Left lobe of liver (tissue), 2 donors: ENCODE measurements around the gene ETFA. TPM values are rescaled to one million over a fixed set of nuclear protein-coding genes. Genes with fewer than 3 reads are reported as not detected.

ENCODE experiments used
- ATAC-seq: fragments of 200-7000 bp; cut with Tn5 transposase; one replicate; pipeline ENCODE4 v1.9.1; 2020; ENCODE audit warnings: mild to moderate bottlenecking, moderate library complexity
- DNase-seq: peaks from one replicate; pipeline ENCODE4 v3.0.0-alpha.2; 2020; ENCODE audit warnings: low spot score
- total RNA-seq: library from RNA; stranded (reverse); gene quantifications from one replicate; pipeline ENCODE4 v1.2.1, GENCODE V29; 2021
- donor health status: DM: no; HTN: no; CAD: no; lungs with moderate emphysema.
- donor health status: DM: no; HTN: yes; CAD: no.

Gene ETFA
- total RNA-seq, 1 donor from 2014 or later = 291 TPM

DNA sequence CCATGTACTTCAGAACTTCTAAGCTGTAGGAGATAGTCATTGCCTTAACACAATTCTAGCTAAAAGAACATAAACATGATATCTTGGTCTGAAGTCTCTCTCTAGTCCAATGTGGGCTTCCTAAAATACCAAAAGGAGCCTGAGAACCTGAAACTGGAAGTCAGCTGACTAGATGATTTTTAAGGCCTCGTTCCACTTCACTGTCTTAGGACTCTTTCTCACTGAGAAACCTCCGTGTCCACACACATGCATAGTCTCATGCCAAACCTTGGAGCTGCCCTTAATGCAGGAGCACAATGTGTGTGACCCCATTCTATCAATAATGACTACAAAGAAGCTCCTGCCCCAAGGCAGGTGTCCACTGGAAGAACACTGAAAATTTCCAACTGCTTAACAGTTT, 87.7 kb downstream of the ETFA start:
- no peak for DNase-seq
- ATAC-seq = no peak

DNA sequence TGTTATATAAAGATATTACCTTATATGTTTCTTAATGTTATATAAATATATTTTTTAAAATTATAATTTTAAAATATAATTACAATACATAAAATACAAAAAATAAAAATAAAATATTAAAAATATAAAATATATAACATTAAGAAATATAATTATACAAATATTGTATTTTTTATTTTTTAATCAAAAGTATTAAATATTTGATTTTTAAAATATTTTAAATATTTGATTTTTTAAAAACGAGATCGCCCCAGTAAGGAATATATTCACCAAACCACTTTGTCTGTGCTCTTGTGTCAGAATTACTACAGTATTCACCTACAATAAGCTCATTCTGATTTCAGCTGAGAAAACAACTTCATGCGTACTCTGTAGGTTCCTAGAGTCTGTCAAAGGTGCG, 89.1 kb downstream of the ETFA start:
- DNase-seq (no peak), ATAC-seq (no peak)

DNA sequence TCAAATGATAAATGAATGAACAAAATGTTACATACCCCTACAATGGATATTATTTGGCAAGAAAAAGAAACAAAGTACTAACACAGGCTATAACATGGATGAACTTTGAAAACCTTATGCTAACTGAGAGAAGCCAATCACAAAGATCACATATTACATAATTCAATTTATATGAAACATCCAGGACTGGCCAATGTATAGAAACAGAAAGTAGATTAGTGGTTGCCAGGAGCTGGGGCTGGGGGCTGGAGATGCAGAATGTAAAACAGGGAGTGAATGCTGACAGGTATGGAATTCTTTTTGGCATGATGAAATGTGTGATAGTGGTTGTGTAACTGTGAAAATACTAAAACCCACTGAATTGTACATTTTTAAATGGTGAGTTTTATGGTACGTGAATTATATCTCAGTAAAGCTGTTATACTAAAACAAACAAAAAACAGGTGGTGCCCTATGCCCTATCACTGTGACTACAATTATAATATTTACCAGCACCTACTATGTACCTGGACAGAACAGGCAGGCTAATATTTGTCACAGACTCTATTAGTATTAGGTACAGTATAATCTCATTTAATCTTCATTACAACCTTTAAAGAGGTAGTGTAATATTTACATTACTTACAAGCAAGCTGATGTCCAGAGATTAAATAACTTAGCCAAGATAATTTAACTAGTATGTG, 90.0 kb downstream of the ETFA start:
- ATAC-seq (no peak), DNase-seq (no peak)

DNA sequence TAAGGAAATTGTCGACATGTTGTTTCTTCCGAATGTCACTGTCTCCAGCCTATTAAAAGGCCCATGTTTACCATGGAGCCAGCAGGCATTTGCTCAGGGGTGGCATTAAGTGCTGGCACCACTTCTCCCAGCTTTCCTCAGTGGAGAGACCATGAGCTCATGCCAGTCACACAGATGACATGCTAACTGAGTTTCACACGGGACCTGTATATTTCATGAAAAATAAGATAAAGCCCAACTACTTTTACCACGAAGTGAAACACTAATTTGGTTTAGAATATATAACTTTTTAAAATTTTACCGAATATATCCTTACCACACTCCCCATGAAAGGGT, 93.4 kb downstream of the ETFA start:
- DNase-seq (no peak), ATAC-seq (no peak)

DNA sequence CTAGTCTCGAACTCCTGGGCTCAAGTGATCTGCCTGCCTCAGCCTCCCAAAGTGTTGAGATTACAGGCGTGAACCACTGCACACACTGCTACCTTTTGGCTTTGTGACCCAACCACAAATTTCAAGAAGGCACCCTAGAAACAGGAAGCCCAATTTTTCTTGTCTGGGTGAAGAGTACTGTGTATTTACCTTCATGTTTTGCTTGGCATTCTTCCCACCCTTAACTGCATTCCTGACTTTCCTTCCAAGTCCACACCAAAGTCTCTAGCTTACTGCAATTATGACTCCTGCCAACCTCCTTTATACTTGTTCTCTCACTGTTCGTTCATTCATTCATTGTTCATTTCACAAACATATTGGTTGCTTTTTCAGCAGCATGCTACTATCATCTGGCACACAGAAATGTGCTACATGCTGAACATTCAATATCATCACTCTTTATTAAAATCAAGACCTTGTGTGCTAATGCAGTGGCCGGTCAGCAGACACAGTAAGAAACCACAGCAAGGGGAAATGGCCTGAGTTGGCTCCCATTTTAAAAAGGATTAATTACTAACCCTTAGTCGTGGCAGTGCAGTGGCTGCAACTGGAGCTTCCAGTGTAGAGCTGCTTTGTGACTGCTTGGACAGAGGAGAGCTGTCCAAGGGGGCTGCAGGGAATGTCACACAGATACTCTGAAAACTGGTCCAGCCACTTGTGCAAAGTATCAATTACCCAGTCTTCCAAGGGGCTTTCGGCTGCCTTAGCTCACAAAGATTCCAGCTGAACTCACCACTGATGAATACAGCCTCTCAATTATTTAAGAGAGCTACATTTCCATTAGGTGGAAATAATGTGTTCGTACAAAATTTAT, 94.0 kb downstream of the ETFA start:
- no peak for DNase-seq
- no peak for ATAC-seq

DNA sequence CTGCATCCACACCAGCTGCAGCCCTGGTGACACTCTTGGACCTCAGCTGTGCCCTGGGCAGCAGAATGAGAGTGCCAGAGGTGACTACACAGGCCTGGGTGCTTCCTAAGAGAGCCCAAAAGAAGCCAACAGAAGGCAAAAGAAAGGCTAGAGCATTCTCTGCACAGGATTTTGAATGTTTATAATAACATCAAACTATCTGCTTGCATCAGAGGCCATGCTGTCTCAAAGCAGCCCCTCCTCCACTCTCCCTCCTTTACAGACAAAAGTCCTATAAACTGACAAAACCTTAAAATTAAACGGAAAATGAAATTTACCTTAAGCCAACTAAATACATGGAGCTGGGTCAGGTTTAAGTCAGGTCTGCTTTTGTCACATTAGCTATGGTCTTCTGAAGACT, 95.6 kb downstream of the ETFA start:
- no peak for ATAC-seq
- DNase-seq = no peak

DNA sequence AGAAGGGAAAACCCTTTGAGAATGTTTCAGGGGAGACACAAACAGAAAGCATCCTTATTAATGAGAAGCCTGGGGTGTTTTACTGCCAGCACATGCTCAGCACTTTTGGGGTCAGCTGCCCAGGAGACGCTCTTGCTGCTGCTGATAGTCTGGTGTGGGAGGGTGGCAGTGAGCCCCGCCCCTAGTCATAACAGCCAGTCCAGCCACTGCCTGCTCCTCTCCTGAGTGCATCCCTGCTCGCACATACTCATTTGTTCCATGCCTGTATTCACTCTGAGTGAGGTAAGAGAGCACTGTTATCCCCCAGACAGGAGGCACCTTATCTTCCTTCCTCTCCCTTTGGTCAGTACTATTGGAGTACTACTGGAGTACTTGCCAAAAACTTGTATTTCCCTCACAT, 101.3 kb downstream of the ETFA start:
- no peak for DNase-seq
- ATAC-seq = no peak

DNA sequence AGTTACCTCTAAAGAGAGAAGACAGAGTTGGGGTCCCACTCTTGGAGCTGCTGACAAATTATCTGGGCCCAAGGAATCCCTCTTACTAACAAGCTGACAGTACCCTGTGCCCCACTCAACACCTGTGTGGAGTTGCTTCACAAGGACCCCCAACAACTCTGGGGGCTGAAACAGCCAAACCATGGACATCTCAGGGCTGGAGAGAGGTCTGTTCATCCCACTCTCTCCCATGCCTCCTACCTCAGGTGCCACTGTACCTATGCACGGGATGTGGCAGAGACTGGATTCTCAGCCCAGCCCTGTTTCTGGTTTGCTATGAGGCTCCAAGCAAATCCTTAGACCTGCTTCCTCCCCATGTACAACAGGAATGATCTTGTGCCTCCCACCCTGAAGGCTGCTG, 101.7 kb downstream of the ETFA start:
- DNase-seq = no peak
- ATAC-seq = no peak

DNA sequence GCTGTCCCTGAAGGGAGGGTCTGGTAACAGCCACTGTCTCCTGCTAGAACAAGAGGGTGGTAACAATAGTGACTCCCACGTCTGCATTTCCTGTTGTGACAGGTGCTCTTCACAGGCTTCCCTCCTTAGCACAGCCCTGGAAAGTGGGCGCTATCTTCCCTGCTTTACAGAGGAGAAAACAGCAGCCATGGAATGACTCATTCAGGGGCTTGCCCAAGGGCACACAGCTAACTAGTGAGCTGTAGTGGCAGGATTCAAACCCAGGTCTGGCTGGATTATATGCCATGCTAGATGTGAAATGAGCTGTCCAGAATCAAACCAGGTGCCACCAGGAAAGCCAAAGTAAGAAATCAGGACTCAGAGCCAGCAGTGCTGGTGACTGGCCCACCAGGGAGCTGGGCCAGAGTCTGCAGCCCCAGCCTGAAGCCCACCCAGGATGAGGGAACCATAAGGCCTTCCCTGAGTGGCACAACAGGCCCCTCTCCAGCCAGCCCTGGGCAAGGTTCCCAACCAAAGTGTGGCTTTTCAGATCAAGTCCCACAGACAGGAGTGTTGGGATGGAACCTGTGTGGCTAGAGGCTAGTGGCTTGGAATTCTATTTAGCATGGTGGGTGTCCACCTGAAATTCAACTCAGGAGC, 102.4 kb downstream of the ETFA start:
- DNase-seq = no peak
- no peak for ATAC-seq

DNA sequence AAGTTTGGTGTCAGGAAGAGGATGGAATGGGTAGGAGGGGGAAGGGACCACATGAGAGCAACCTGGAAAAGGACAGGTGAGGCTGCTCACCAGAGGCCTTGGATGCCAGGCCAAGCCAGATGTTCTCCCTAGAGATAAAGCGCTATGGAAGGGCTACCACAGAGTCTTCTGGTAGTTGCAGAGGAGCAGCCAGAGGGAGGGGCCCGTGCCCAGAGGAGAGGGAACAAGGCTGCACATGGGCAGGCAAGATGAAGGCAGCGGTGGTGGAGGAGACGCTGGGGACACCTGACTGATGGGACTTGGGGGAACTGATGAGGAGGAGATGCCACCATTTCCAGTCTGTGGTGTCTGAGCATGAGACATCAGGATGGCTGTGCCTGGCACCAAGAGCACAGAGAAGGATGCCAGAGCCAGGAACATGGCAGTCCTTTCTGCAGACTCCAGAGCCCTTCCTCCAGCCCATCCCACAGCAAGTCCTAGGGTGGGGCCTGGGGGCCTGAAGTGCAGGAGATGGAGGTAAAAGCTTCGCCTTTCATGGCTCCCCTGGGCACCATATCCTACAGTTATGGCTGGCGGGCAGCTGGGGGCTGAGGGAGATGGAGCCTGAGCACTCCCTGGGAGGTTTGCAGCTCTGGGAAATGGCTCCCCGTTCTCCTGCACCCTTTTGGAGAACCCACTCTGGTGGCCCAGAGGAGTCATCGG, 103.0 kb downstream of the ETFA start:
- ATAC-seq (no peak), DNase-seq (no peak)

DNA sequence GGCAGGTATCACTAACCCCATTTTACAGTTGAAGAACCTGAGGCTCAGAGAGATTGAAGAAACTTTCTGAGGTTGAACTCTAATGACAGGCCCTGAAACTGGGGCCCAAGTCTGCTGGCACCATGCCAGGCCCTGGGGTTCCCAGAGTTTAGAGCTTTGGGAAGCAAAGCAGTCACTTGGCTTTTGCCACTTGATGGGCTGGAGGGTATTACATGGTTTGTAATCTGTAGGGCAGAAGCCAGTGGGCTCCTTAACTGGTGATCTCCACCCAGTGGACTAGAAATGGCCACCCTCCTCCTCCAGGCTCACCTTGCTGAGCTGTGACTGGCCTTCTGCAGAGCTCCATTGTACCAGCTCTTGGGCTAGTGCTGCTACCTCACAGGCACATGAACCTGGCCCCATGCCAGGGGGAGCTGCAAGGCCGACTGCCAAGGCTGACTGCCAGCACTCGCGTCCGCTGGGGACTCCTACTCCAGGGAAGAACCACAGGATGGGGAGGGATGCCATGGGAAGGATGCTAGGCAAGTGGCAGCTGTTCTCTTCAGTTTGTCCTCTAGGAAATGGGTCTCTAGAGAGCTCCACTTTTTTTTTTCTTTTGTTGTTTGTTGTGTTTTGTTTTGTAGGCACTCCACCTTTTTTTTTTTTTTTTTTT, 104.8 kb downstream of the ETFA start:
- peak; percentile 88 for DNase-seq
- peak; percentile 80 for ATAC-seq

DNA sequence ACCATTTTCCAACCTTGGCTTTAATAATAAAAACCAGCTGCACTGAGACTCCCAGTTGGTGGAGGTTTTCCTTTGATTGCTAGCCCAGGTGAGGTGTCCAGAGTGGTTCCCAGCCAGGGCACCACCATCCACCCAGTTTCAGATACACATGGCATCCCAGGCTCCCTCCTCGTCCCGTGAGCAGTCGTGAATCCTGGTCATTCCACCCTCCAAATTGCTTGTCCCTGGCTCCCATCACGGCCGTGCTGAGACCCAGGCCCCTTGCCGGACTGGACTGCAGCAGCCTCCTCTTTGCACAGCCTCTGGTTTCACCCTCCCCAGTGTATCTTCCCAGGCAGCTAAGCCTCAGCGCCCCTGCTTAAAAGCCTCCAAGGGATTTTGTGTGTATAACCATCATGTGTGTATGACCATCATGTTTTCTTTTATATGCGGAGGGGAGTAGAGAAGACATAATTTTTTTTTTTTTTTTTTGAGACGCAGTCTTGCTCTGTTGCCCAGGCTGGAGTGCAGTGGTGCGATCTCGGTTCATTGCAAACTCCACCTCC, 106.3 kb downstream of the ETFA start:
- ATAC-seq (no peak), DNase-seq (no peak)

DNA sequence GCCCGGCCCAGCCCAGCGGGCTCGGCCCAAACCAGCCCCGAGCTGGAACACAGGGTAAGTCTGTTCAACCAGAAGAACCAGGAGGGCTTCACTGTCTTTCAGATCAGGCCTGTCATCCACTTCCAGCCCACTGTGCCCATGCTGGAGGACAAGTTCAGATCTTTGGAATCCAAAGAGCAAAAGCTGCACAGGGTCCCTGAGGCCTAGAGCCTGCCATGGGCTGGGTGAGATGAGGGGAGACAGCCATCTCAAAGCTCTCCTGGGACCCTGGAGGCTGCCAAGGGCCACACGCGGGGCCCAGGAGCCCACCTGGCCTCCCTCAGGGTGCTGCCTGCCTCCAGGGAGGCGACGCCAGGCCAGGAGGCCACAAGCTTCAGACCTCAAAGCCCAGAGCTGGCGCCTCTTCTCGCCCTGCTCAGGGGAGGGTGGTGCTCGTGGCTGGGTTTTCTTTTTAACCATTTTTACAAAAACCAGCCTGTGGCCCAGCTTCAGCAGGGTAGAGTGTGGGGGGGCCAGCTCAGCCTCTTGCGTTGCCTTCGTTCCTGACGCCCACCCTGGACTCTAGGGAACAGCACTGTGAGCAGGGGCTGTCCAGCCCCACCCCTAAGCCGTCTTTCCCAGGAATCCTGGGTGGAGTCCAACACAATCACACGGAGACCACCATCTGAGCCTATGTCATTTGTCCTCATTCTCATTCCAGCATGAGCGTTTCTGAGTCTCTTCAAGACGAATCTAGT, 107.0 kb downstream of the ETFA start:
- ATAC-seq (no peak), DNase-seq (no peak)

DNA sequence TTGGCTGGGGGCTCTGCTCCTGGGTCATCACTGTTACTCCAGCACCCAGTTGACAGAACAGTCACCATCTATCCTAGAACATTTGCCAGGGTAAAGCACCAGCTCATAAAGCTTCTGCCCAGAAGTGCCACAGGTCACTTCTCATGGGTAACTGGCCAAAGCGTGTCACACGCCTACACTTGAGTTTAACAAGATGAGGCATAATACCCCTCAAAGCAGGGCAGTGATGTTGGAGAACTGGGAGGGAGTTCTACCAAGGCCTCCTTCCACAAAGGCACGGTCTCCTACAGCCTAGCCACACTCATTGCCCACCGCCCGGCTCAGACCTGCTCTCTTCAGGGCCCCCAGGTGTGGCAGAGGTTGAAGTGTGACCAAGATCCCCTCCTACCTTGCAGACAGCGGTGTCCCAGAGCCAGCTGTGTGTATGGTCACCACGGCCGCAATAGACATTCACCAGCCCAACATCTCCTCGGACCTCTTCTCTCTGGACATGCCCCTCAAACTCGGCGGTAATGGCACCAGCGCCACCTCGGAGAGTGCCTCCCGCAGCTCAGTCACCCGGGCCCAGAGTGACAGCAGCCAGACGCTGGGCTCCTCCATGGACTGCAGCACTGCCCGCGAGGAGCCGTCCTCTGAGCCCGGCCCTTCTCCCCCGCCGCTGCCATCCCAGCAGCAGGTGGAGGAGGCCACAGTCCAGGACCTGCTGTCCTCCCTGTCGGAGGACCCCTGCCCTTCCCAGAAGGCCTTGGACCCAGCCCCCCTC, 107.7 kb downstream of the ETFA start:
- ATAC-seq (no peak), DNase-seq (no peak)

DNA sequence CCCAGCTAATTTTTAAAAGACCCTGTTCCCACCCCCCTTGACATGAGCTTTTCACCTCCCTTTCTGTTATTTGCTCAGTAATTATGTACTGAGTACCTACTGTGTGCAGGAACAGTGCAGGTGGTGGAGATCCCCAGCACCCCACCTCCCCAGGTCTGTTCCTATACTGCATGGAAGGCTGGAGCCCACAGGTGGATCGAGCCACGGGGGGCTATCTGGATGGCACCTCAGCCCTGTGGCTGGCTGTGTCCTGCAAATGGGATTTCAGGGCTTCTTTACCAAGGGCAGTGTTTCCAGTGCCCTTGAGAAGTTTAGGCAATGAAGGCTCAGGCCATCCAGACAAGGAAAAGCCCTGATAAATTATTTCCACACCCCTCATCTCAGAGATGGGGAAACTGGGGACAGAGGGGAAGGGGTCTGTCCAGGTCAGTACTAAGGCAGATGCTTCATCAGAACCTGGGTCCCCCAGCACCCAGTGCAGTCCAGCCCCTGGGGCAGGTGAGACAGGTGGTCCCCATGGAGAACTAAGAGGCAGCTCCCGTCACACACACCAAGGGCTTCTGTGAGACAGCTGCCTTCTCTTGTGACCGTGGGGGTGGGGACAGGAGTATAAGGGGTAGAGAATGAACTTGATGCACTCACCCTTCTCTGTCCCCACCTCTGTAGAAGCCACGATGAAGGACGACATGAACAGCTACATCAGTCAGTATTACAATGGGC, 109.6 kb downstream of the ETFA start:
- ATAC-seq (no peak), DNase-seq (no peak)

DNA sequence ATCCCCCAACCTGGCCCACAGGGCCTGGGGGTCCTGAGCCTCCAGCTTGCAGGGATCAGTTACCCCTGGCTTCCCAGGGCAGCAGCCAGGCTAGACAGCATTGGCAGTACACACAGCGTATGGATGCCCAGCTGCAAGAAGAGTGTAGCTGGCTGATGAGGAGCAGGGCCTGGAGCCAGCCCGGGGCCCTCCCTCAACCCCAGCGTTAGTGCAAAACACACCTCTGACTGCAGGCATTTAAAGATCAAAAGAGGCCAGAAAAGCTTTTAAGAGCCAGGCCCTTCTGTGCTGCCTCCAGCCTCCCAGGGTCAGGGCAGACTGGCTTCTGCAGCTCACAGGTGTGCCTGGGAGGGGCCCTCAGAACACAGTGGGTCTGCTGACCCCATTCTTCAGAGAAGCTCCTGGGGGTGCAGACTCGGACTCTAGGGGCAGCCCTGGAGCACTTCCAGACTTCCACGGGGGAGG, 110.6 kb downstream of the ETFA start:
- DNase-seq (no peak), ATAC-seq (no peak)

DNA sequence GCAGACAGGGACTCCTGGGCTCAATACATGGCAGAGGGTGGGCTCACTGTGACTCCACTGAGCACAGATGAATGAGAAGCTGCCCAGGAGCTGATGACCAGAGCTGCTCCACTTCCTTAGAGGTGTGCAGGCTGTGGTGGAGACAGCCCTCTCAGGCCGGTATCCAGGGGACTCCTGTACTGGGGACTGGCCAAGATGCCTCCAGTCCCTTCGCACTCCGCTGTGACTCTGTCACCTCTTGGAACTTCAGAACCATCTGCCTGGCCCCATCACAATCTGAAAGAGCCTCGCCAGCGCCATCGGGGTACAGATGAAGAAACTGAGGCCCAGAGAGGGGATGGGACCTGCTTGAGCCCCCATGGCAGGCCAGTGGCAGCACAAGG, 111.2 kb downstream of the ETFA start:
- no peak for ATAC-seq
- no peak for DNase-seq
